ENCODE results near the gene NFATC2.
A peak's percentile ranks its signal among the peaks of the same experiment; 100 is the strongest.

Gene NFATC2

GRCh38 chr20:51494241-51495110 lies 48.0 kb downstream of the NFATC2 start:
- DNase-seq (ENCODE audit: low read depth in 1 of 2, low spot score in 1 of 2), result peak in 1 of 2 experiments; percentile 55
- no peaks in the 10 kb centered on the region for H3K27me3 ChIP-seq (ENCODE audit: insufficient read depth, poor library complexity, severe bottlenecking)
- peak overlapping the region; percentile 63 for H3K27ac ChIP-seq (replicated peaks)
- H3K4me3 ChIP-seq (replicated peaks; ENCODE audit: insufficient read depth, low read length), result no peak overlapping the region
- TF ChIP-seq POLR2AphosphoS5 (IDR thresholded peaks at IDR 0.05; ENCODE audit: low read depth), result no peak
- no peak for TF ChIP-seq SPI1 (IDR thresholded peaks at IDR 0.05; ENCODE audit: borderline replicate concordance, low read depth)
- no peak for TF ChIP-seq CTCF (IDR thresholded peaks at IDR 0.05; ENCODE audit: insufficient read depth, low read length)
- TF ChIP-seq GABPA (IDR thresholded peaks at IDR 0.05; ENCODE audit: low read depth), result no peak
- no peak for TF ChIP-seq REST (IDR thresholded peaks at IDR 0.05; ENCODE audit: insufficient replicate concordance, low read depth)

GRCh38 chr20:51493346-51493791 lies 49.1 kb downstream of the NFATC2 start:
- no peak for DNase-seq (ENCODE audit: low read depth in 1 of 2, low spot score in 1 of 2)
- TF ChIP-seq CTCF (IDR thresholded peaks at IDR 0.05; ENCODE audit: insufficient read depth, low read length) (no peak), REST (IDR thresholded peaks at IDR 0.05; ENCODE audit: insufficient replicate concordance, low read depth) (no peak), GABPA (IDR thresholded peaks at IDR 0.05; ENCODE audit: low read depth) (no peak)
- Histone ChIP-seq H3K27ac (replicated peaks) (peak overlapping the region; percentile 11; the same call in 1 of the 2 replicates), H3K27me3 (ENCODE audit: insufficient read depth, poor library complexity, severe bottlenecking) (no peaks in the 10 kb centered on the region), H3K4me3 (replicated peaks; ENCODE audit: insufficient read depth, low read length) (no peak overlapping the region)

GRCh38 chr20:51492167-51493092 lies 50.1 kb downstream of the NFATC2 start:
- Histone ChIP-seq H3K4me3 (replicated peaks; ENCODE audit: insufficient read depth, low read length) (no peak overlapping the region), H3K27ac (replicated peaks) (peak overlapping the region; percentile 75), H3K27me3 (ENCODE audit: insufficient read depth, poor library complexity, severe bottlenecking) (no peaks in the 10 kb centered on the region)
- DNase-seq (ENCODE audit: low read depth in 1 of 2, low spot score in 1 of 2), result peak in 1 of 2 experiments; percentile 37
- TF ChIP-seq SPI1 (IDR thresholded peaks at IDR 0.05; ENCODE audit: borderline replicate concordance, low read depth) (0 out of 2 replicates have a peak, but pooled peaks have one; percentile 10), CTCF (IDR thresholded peaks at IDR 0.05; ENCODE audit: insufficient read depth, low read length) (no peak), POLR2AphosphoS5 (IDR thresholded peaks at IDR 0.05; ENCODE audit: low read depth) (no peak)

Measured in HL-60 (cell line).